Neural cell (in vitro differentiated cells): ENCODE data around the gene GPX6. TPM values are rescaled to one million over a fixed set of nuclear protein-coding genes. Genes with fewer than 3 reads are reported as not detected.
A peak's percentile ranks its signal among the peaks of the same experiment; 100 is the strongest.

Experiments
- H2AFZ ChIP-seq: fragments of 200-600, 300-800 bp; sonication (generic), shearing (Covaris generic); 2 replicates; pipeline ENCODE4 v1.6.0; 2014; ENCODE audit warnings: low read depth, mild to moderate bottlenecking, antibody characterized with exemption, low read length, moderate library complexity
- H3F3A ChIP-seq: fragments of 200-600 bp; shearing (Covaris generic); 2 replicates; pipeline ENCODE4 v1.6.1; 2016; ENCODE audit warnings: mild to moderate bottlenecking, moderate library complexity, mixed read lengths, antibody characterized with exemption, low read length; ENCODE audit not compliant: insufficient read depth, poor library complexity, severe bottlenecking
- H3K27ac ChIP-seq: fragments of 200-600, 300-800 bp; sonication (generic), shearing (Covaris generic); 2 replicates; pipeline ENCODE4 v1.5.1; 2014; ENCODE audit warnings: mild to moderate bottlenecking, low read length, moderate library complexity
- H3K27me3 ChIP-seq: fragments of 300-800, 200-600 bp; sonication (generic), shearing (Covaris generic); 2 replicates; pipeline ENCODE4 v1.6.0; 2014; ENCODE audit warnings: mild to moderate bottlenecking, low read depth, low read length, moderate library complexity; ENCODE audit not compliant: insufficient read depth
- H3K36me3 ChIP-seq: fragments of 300-800, 200-600 bp; sonication (generic), shearing (Covaris generic); 2 replicates; pipeline ENCODE4 v1.5.1; 2014; ENCODE audit warnings: mild to moderate bottlenecking, antibody characterized with exemption, low read length, moderate library complexity; ENCODE audit not compliant: insufficient read depth
- H3K4me2 ChIP-seq: fragments of 300-800, 200-600 bp; sonication (generic), shearing (Covaris generic); 2 replicates; pipeline ENCODE4 v1.6.0; 2014; ENCODE audit warnings: mild to moderate bottlenecking, low read length
- H3K4me3 ChIP-seq: fragments of 300-800, 200-600 bp; sonication (generic), shearing (Covaris generic); 2 replicates; pipeline ENCODE4 v1.5.1; 2014; ENCODE audit warnings: mild to moderate bottlenecking, low read length, moderate library complexity
- H3K79me2 ChIP-seq: fragments of 200-600 bp; shearing (Covaris generic); replicated peaks from 2 replicates; pipeline ENCODE4 v1.6.0; 2014; ENCODE audit warnings: mild to moderate bottlenecking, low read length, moderate library complexity; ENCODE audit not compliant: insufficient read depth
- H3K9ac ChIP-seq: fragments of 300-800, 200-600 bp; sonication (generic), shearing (Covaris generic); 2 replicates; pipeline ENCODE4 v1.6.1; 2016; ENCODE audit warnings: mild to moderate bottlenecking, low read length, mixed read lengths
- H3K9me2 ChIP-seq: fragments of 200-600 bp; shearing (Covaris generic); 2 replicates; pipeline ENCODE4 v1.6.1; 2016; ENCODE audit warnings: mild to moderate bottlenecking, low read length, mixed read lengths; ENCODE audit not compliant: insufficient read depth
- H3K9me3 ChIP-seq: fragments of 200-600, 300-800 bp; sonication (generic), shearing (Covaris generic); 2 replicates; pipeline ENCODE4 v1.6.1; 2016; ENCODE audit warnings: mild to moderate bottlenecking, mixed run types, low read length, moderate library complexity, mixed read lengths
- H4K20me1 ChIP-seq: fragments of 200-600 bp; shearing (Covaris generic); 2 replicates; pipeline ENCODE4 v1.6.1; 2016; ENCODE audit warnings: mild to moderate bottlenecking, mixed run types; ENCODE audit not compliant: insufficient read depth
- EP300 ChIP-seq: fragments of 450-650 bp; conservative IDR thresholded peaks from 2 replicates; pipeline ENCODE4 v1.6.1; 2014; ENCODE audit warnings: antibody characterized with exemption, mild to moderate bottlenecking, moderate library complexity; ENCODE audit not compliant: poor library complexity, severe bottlenecking
- EZH2 ChIP-seq: fragments of 200-600, 300-800 bp; shearing (Covaris generic), sonication (generic); IDR thresholded peaks from 2 replicates; pipeline ENCODE4 v1.6.1; 2014; ENCODE audit warnings: antibody characterized with exemption, low read length, borderline replicate concordance, mild to moderate bottlenecking; ENCODE audit not compliant: insufficient read depth, poor library complexity, severe bottlenecking
- MXI1 ChIP-seq: fragments of 450-650 bp; conservative IDR thresholded peaks from 2 replicates; pipeline ENCODE4 v1.6.1; 2014; ENCODE audit warnings: antibody characterized with exemption, mild to moderate bottlenecking; ENCODE audit not compliant: poor library complexity, severe bottlenecking
- POLR2AphosphoS5 ChIP-seq: IDR thresholded peaks from 2 replicates; pipeline ENCODE4 v1.6.1; 2012
- RAD21 ChIP-seq: fragments of 450-650 bp; conservative IDR thresholded peaks from 2 replicates; pipeline ENCODE4 v1.6.1; 2014; ENCODE audit warnings: antibody characterized with exemption, mild to moderate bottlenecking, moderate library complexity
- SMC3 ChIP-seq: fragments of 450-650 bp; conservative IDR thresholded peaks from 2 replicates; pipeline ENCODE4 v1.6.1; 2014; ENCODE audit warnings: antibody characterized with exemption, mild to moderate bottlenecking, moderate library complexity; ENCODE audit not compliant: poor library complexity
- TAF1 ChIP-seq: IDR thresholded peaks from 2 replicates; pipeline ENCODE4 v1.6.1; 2012; ENCODE audit warnings: low read depth
- polyA plus RNA-seq: library from polyadenylated mRNA; depleted of rRNA; stranded (reverse); fragments of >200 nt; gene quantifications from 2 replicates; pipeline ENCODE4 v1.2.3, GENCODE V29; 2014
- TF ChIP-seq, protein P1 (sequence below): IDR thresholded peaks from 2 replicates; pipeline ENCODE4 v1.6.1; 2012; ENCODE audit warnings: borderline replicate concordance
- TF ChIP-seq, protein P2 (sequence below): fragments of 450-650 bp; IDR thresholded peaks from 2 replicates; pipeline ENCODE4 v1.5.1; 2014; ENCODE audit warnings: antibody characterized with exemption, mild to moderate bottlenecking, moderate library complexity; ENCODE audit not compliant: poor library complexity, severe bottlenecking

GPX6 gene
- polyA plus RNA-seq, 1 donor from 2014 or later = not detected

DNA sequence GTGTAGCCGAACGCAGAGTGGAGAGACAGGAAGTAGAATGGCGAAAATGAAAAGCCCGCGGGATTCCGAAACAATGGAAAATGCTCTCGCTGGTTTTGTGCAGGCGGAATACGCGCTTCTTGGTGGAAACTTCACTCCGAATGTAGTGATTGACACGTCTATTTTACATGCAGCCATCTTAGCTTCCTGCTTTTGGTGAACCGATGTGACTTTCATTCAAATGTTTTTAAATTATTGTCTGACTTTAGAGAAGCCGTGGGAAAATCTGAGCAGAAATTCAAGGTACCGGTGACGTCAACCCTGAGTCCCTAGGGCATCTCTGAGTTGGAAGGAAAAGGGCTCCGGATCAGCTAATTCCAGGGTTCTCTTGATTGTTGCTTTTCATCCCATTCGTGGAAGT, 21.5 kb upstream of the GPX6 start:
- Histone ChIP-seq H3K27me3 (no peaks in the 10 kb centered on the region), H2AFZ (no peak overlapping the region)
- TF ChIP-seq MXI1 (no peak), EZH2 (no peak), TAF1 (no peak), EP300 (no peak), RAD21 (no peak), SMC3 (no peak), POLR2AphosphoS5 (no peak)
- TF ChIP-seq, protein P1, sequence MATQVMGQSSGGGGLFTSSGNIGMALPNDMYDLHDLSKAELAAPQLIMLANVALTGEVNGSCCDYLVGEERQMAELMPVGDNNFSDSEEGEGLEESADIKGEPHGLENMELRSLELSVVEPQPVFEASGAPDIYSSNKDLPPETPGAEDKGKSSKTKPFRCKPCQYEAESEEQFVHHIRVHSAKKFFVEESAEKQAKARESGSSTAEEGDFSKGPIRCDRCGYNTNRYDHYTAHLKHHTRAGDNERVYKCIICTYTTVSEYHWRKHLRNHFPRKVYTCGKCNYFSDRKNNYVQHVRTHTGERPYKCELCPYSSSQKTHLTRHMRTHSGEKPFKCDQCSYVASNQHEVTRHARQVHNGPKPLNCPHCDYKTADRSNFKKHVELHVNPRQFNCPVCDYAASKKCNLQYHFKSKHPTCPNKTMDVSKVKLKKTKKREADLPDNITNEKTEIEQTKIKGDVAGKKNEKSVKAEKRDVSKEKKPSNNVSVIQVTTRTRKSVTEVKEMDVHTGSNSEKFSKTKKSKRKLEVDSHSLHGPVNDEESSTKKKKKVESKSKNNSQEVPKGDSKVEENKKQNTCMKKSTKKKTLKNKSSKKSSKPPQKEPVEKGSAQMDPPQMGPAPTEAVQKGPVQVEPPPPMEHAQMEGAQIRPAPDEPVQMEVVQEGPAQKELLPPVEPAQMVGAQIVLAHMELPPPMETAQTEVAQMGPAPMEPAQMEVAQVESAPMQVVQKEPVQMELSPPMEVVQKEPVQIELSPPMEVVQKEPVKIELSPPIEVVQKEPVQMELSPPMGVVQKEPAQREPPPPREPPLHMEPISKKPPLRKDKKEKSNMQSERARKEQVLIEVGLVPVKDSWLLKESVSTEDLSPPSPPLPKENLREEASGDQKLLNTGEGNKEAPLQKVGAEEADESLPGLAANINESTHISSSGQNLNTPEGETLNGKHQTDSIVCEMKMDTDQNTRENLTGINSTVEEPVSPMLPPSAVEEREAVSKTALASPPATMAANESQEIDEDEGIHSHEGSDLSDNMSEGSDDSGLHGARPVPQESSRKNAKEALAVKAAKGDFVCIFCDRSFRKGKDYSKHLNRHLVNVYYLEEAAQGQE = no peak
- TF ChIP-seq, protein P2, sequence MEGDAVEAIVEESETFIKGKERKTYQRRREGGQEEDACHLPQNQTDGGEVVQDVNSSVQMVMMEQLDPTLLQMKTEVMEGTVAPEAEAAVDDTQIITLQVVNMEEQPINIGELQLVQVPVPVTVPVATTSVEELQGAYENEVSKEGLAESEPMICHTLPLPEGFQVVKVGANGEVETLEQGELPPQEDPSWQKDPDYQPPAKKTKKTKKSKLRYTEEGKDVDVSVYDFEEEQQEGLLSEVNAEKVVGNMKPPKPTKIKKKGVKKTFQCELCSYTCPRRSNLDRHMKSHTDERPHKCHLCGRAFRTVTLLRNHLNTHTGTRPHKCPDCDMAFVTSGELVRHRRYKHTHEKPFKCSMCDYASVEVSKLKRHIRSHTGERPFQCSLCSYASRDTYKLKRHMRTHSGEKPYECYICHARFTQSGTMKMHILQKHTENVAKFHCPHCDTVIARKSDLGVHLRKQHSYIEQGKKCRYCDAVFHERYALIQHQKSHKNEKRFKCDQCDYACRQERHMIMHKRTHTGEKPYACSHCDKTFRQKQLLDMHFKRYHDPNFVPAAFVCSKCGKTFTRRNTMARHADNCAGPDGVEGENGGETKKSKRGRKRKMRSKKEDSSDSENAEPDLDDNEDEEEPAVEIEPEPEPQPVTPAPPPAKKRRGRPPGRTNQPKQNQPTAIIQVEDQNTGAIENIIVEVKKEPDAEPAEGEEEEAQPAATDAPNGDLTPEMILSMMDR = no peak

DNA sequence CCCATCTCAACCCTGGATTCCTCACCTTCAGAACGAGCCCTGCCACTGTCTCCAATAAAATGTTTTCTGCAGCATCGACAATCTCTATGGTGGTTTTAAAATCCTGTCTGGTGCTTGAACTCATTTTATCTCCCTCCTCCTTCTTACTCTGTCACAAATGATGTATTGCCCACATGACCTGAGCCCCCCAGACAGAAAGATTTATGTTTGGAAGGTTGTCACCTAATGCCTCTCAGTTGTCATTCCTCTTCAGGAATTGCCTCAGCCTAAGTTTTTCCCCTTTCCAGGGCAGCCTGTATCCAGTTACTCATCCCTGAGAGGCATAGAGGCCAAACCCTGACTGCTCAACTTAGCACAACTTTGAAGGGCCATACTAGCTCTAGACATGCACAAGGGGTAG, 19.3 kb upstream of the GPX6 start:
- H3K36me3 ChIP-seq = no peaks in the 10 kb centered on the region
- TF ChIP-seq, protein P2 = no peak
- no peak for TF ChIP-seq RAD21
- TF ChIP-seq EZH2 = no peak
- TF ChIP-seq, protein P1 = no peak
- no peak for TF ChIP-seq MXI1
- TF ChIP-seq POLR2AphosphoS5 = no peak
- TF ChIP-seq EP300 = no peak
- no peak for TF ChIP-seq TAF1
- TF ChIP-seq SMC3 = no peak
- H3K4me2 ChIP-seq = no peak overlapping the region
- no peak overlapping the region for H3K9ac ChIP-seq
- no peak overlapping the region for H2AFZ ChIP-seq
- no peak overlapping the region for H3K4me3 ChIP-seq
- H4K20me1 ChIP-seq = no peaks in the 10 kb centered on the region
- H3F3A ChIP-seq = no peaks in the 10 kb centered on the region
- no peaks in the 10 kb centered on the region for H3K27me3 ChIP-seq
- no peaks in the 10 kb centered on the region for H3K9me3 ChIP-seq
- H3K9me2 ChIP-seq = no peaks in the 10 kb centered on the region
- no peaks in the 10 kb centered on the region for H3K79me2 ChIP-seq
- no peak overlapping the region for H3K27ac ChIP-seq

More for the DNA sequence above, 21.5 kb upstream of the GPX6 start:
- Histone ChIP-seq H3K79me2 (no peaks in the 10 kb centered on the region), H3K4me2 (no peak overlapping the region), H3K36me3 (no peaks in the 10 kb centered on the region), H3K4me3 (peak overlapping the region; percentile 41), H3K9me2 (no peaks in the 10 kb centered on the region), H3F3A (no peaks in the 10 kb centered on the region), H3K27ac (no peak overlapping the region), H3K9me3 (no peaks in the 10 kb centered on the region), H4K20me1 (no peaks in the 10 kb centered on the region), H3K9ac (no peak overlapping the region)
